Measurements from ENCODE around the gene RSU1.

GRCh38 chr10:16816171-16816570 is 1.1 kb downstream of the RSU1 start:
- TF ChIP-seq ZNF24 (IDR thresholded peaks at IDR 0.05) (no peak), CHD2 (IDR thresholded peaks at IDR 0.05; ENCODE audit: borderline replicate concordance, low read depth, low read length) (no peak), MTA2 (IDR thresholded peaks at IDR 0.05; ENCODE audit: low read depth) (no peak), MYC (IDR thresholded peaks at IDR 0.05; ENCODE audit: insufficient read depth, insufficient read length, insufficient replicate concordance, low read length, severe bottlenecking) (no peak), ELK1 (IDR thresholded peaks at IDR 0.05; ENCODE audit: low read depth, low read length) (no peak), CTCF (IDR thresholded peaks at IDR 0.05 in 2 of 3, conservative IDR thresholded peaks at IDR 0.05 in 1 of 3; ENCODE audit: control insufficient read depth in 2 of 3, extremely low read depth in 1 of 3, insufficient read depth in 1 of 3, low read depth in 3 of 3, low read length in 3 of 3) (no peak), TAF1 (IDR thresholded peaks at IDR 0.05; ENCODE audit: borderline replicate concordance, low read depth, low read length) (no peak), RAD21 (IDR thresholded peaks at IDR 0.05; ENCODE audit: insufficient read depth, low read depth, low read length) (no peak), HDAC2 (IDR thresholded peaks at IDR 0.05) (no peak)
